Ascending aorta (tissue), 2 donors: ENCODE results near the gene FREM2. TPM values are rescaled to one million over a fixed set of nuclear protein-coding genes. Genes with fewer than 3 reads are reported as not detected.

ENCODE experiments used
- DNase-seq, 2 donors: peaks; one replicate each; pipeline ENCODE4 v3.0.0-alpha.2; 2019; ENCODE audit warnings: low spot score in 2 of 2
- H3K27ac ChIP-seq, 2 donors: fragments of 200-600 bp; sonication (generic); one replicate each; pipeline ENCODE4 v1.5.1; 2016 to 2017; ENCODE audit warnings: mild to moderate bottlenecking in 1 of 2
- H3K27me3 ChIP-seq: fragments of 200-600 bp; sonication (generic); one replicate; pipeline ENCODE4 v1.5.1; 2017
- H3K36me3 ChIP-seq, 2 donors: fragments of 200-600 bp; sonication (generic); one replicate each; pipeline ENCODE4 v1.5.1; 2016
- H3K4me1 ChIP-seq, 2 donors: fragments of 200-600 bp; sonication (generic); one replicate each; pipeline ENCODE4 v1.5.1; 2016 to 2017; ENCODE audit warnings: mild to moderate bottlenecking in 1 of 2
- H3K4me3 ChIP-seq, 2 donors: fragments of 200-600 bp; sonication (generic); one replicate each; pipeline ENCODE4 v1.5.1; 2016 to 2017; ENCODE audit warnings: mild to moderate bottlenecking in 1 of 2
- H3K9me3 ChIP-seq, 2 donors: fragments of 200-600 bp; sonication (generic); one replicate each; pipeline ENCODE4 v1.5.1; 2016
- CTCF ChIP-seq, 3 experiments: fragments of 200-600 bp in 2 of 3; fragments of 450-650 bp in 1 of 3; sonication (generic) in 2 of 3; IDR thresholded peaks; one replicate each; pipeline ENCODE4 v1.5.1; 2016 to 2019; ENCODE audit warnings: antibody characterized with exemption in 3 of 3, mild to moderate bottlenecking in 1 of 3, moderate library complexity in 1 of 3
- intact Hi-C: fragments of 100-400 bp; cut with DNase I; formaldehyde crosslinking; loops from one replicate; pipeline ENCODE4 v1.15.1; 2023
- total RNA-seq: library from RNA; depleted of rRNA; stranded (reverse); fragments of >200 nt; gene quantifications from one replicate; pipeline ENCODE4 v1.1.0, GENCODE V29; 2016

FREM2 gene
- total RNA-seq, 1 donor from 2014 or later = not detected

DNA sequence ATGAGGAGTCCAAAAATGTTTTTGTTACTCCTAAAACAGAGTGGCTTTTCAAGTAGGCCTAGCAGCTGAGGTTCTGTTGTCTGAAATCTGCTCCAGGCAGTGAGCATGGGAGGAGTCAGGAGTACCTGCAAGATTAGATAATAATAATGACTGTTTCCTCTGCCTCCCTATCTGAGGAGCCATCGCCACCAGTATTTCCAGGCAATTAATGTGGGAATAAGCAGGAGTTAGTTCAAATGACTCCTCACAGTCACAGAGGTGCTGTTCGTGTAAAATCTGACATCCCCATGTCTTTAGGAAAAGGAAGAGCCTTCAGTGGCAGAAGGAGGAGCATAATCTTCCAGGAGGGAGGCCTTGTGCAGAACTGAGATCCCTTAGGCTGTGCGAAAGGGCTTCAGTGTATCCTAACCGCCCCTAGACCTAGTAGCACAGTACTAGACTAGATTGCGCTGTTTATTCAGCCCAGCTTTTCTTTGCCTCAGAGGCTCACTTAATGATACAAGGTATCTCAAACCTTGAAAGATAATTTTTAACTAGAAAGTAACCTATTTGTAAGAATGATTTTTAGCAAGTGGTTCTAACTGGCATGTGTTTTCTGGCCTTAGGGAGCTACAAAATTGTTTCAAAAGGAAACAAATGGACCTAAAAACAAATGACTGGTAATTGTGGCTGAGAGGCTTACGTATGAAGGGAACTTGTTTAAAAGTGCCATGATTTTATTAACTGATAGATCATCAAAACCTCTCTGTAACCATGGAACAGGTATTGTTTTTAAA lies 49.0 kb downstream of the FREM2 start:
- no peak overlapping the region for H3K27ac ChIP-seq
- H3K4me3 ChIP-seq = no peak overlapping the region
- no peak for DNase-seq
- no peak for TF ChIP-seq CTCF (IDR thresholded peaks at IDR 0.05)
- H3K36me3 ChIP-seq = no peaks in the 10 kb centered on the region
- intact Hi-C loops = no loop called here
- no peaks in the 10 kb centered on the region for H3K9me3 ChIP-seq
- no peaks in the 10 kb centered on the region for H3K27me3 ChIP-seq
- no peaks in the 10 kb centered on the region for H3K4me1 ChIP-seq

GRCh38 chr13:38743466-38743865 lies 56.6 kb downstream of the FREM2 start:
- Histone ChIP-seq H3K4me3 (no peak overlapping the region), H3K27me3 (no peaks in the 10 kb centered on the region), H3K36me3 (no peaks in the 10 kb centered on the region), H3K4me1 (no peaks in the 10 kb centered on the region), H3K9me3 (no peaks in the 10 kb centered on the region), H3K27ac (no peak overlapping the region)
- intact Hi-C loops = no loop called here
- no peak for DNase-seq
- no peak for TF ChIP-seq CTCF (IDR thresholded peaks at IDR 0.05)

DNA sequence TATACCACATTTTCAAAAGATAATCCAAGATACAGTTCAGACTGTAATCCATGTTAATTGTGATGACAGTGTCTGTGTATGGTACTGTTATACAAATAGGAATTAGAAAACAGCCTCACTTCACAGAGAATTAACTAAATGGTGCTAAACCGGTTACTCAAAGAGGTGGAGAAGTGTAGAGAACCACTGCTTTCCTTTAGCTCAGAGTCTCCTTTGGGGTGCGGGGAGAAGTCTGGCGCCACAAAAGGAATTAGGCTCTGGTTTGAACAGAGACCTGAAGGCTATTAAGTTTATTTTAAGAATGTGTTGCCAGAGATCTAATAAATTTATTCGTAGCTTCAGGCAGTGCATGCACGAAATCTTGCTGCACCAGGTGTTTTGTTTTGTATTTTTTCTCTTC lies 65.8 kb downstream of the FREM2 start:
- TF ChIP-seq CTCF (IDR thresholded peaks at IDR 0.05) = no peak
- DNase-seq = no peak
- Histone ChIP-seq H3K36me3 (no peaks in the 10 kb centered on the region), H3K9me3 (no peaks in the 10 kb centered on the region), H3K27ac (no peak overlapping the region), H3K4me1 (no peaks in the 10 kb centered on the region), H3K4me3 (no peak overlapping the region), H3K27me3 (no peaks in the 10 kb centered on the region)
- intact Hi-C loops = no loop called here

- Histone ChIP-seq H3K9me3 (no peaks in the 10 kb centered on the region), H3K36me3 (no peaks in the 10 kb centered on the region), H3K4me3 (no peak overlapping the region), H3K27me3 (no peaks in the 10 kb centered on the region), H3K4me1 (no peaks in the 10 kb centered on the region), H3K27ac (no peak overlapping the region)
- intact Hi-C loops = no loop called here
- no peak for DNase-seq
- no peak for TF ChIP-seq CTCF (IDR thresholded peaks at IDR 0.05)
These were observed 67.0 kb downstream of the FREM2 start for GRCh38 chr13:38753878-38754277.

DNA sequence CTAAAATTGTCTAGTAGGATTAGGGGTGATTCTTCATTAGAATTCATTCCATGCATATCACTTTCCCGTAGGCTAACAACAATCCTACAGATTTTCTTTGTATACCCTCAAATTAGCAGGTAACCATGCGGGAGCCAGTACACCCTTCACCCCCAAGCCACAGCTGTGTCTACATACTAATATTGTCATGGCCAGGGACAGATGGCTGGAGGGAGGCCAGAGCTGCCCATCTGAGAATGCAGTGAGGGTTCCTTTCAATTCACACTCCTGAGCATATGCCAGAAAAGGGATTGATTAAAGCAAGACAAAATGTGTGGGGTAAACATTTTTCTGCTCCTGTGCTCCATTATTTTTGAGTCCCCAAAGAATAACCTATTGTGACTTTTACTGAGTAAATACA lies 68.9 kb downstream of the FREM2 start:
- no peak overlapping the region for H3K4me3 ChIP-seq
- no peak for DNase-seq
- no peaks in the 10 kb centered on the region for H3K9me3 ChIP-seq
- H3K36me3 ChIP-seq = no peaks in the 10 kb centered on the region
- H3K4me1 ChIP-seq = no peaks in the 10 kb centered on the region
- TF ChIP-seq CTCF (IDR thresholded peaks at IDR 0.05) = no peak
- no peak overlapping the region for H3K27ac ChIP-seq
- intact Hi-C loops = no loop called here
- no peaks in the 10 kb centered on the region for H3K27me3 ChIP-seq

GRCh38 chr13:38758277-38758676 lies 71.4 kb downstream of the FREM2 start:
- intact Hi-C loops = no loop called here
- DNase-seq = no peak

More at GRCh38 chr13:38758277-38758676, 71.4 kb downstream of the FREM2 start:
- TF ChIP-seq CTCF (IDR thresholded peaks at IDR 0.05) = no peak
- Histone ChIP-seq H3K36me3 (no peaks in the 10 kb centered on the region), H3K4me1 (no peaks in the 10 kb centered on the region), H3K27ac (no peak overlapping the region), H3K9me3 (no peaks in the 10 kb centered on the region), H3K27me3 (no peaks in the 10 kb centered on the region), H3K4me3 (no peak overlapping the region)
